ENCODE data around the gene TTYH3.

DNA sequence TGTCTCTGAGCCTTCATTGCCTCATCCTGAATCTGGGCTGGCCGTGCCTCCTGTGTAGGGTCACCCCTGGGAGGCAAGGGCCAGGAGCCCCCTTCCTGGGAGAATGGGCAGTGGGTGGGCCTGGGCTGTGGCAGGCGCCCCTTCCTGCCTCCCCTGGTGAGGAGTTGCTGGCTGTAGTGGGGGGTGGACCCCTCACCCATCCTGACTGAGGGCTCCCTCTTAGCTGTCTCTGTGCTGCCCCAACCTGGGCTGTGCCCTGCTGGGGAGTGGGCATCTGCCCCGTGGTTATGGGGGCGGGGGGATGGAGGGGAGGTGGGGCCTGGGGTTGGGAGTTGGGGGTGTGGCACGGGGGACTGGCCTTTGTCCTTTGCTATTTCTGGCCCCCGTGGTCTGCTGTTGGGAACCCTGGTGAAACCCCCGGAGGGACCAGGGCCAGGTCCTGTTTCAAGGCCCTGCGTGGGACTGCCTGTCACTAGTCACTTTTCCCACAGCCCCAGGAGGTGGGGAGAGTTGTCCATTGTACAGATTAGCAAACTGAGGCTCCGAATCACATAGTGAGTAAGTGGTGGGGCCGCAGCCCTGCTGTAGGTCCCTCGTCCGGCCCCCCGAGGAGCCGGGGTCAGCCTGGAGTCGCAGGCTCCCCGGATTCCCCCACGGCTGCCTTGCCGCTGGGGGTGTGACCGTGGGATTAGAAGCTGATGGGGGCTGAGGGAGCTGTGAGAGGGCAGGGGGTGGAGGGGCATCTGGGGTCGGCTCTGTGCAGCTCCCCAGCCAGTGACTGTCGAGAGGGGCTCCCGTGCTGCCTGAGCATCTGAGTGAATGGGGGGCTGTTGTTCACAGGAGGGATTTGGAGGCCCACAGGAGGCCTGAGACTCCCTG, 2.7 kb downstream of the TTYH3 start:
- no peak for TF ChIP-seq POLR2A (IDR thresholded peaks at IDR 0.05)
- TF ChIP-seq, protein P1, sequence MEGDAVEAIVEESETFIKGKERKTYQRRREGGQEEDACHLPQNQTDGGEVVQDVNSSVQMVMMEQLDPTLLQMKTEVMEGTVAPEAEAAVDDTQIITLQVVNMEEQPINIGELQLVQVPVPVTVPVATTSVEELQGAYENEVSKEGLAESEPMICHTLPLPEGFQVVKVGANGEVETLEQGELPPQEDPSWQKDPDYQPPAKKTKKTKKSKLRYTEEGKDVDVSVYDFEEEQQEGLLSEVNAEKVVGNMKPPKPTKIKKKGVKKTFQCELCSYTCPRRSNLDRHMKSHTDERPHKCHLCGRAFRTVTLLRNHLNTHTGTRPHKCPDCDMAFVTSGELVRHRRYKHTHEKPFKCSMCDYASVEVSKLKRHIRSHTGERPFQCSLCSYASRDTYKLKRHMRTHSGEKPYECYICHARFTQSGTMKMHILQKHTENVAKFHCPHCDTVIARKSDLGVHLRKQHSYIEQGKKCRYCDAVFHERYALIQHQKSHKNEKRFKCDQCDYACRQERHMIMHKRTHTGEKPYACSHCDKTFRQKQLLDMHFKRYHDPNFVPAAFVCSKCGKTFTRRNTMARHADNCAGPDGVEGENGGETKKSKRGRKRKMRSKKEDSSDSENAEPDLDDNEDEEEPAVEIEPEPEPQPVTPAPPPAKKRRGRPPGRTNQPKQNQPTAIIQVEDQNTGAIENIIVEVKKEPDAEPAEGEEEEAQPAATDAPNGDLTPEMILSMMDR (IDR thresholded peaks at IDR 0.05): no peak
- no peak for TF ChIP-seq POLR2AphosphoS5 (IDR thresholded peaks at IDR 0.05; ENCODE audit: insufficient read depth in 1 of 2, low read depth in 1 of 2)

All from vagina (tissue), 2 donors.